Caco-2 (cell line): Measurements from ENCODE around the gene GALK1. TPM values are rescaled to one million over a fixed set of nuclear protein-coding genes. Genes with fewer than 3 reads are reported as not detected.

Source experiments
- BruUV-seq: library from RNA; stranded (reverse); fragments of 400-500 nt; replicated peaks from 2 replicates; lab custom pipeline; 2021; lab: Mats Ljungman, UMichigan
- CTCF ChIA-PET: fragments of 300-600 bp; sonication (Branson Sonifier 250); formaldehyde crosslinking; loops from one replicate; lab custom pipeline; 2022; ENCODE audit warnings: antibody characterized with exemption; lab: Charles Lee
- POLR2A ChIA-PET: fragments of 300-600 bp; sonication (Branson Sonifier 250); formaldehyde crosslinking; loops from one replicate; lab custom pipeline; 2022; ENCODE audit warnings: antibody characterized with exemption; lab: Charles Lee
- DNase-seq, 2 experiments: peaks; one replicate each; pipeline versions ENCODE4 v3.0.0 to v3.0.0-alpha.2; 2020 to 2022
- H3K27me3 ChIP-seq: replicated peaks from 2 replicates; pipeline ENCODE4 v1.6.0; 2011; ENCODE audit warnings: low read length; ENCODE audit not compliant: control insufficient read depth, insufficient read depth
- H3K36me3 ChIP-seq: 2 replicates; pipeline ENCODE4 v1.5.1; 2011; ENCODE audit warnings: low read length; ENCODE audit not compliant: control insufficient read depth, insufficient read depth
- H3K4me1 ChIP-seq: fragments of 250-450 bp; sonication (Bioruptor Pico); 2 replicates; pipeline ENCODE4 v1.5.1; 2020; ENCODE audit warnings: mild to moderate bottlenecking
- H3K4me3 ChIP-seq: 2 replicates; pipeline ENCODE4 v1.5.1; 2011; ENCODE audit warnings: low read depth, mild to moderate bottlenecking, control low read depth, low read length
- H3K9me3 ChIP-seq: fragments of 250-450 bp; sonication (Bioruptor Pico); 2 replicates; pipeline ENCODE4 v1.5.1; 2020; ENCODE audit warnings: mild to moderate bottlenecking, moderate library complexity
- H3K27ac Mint-ChIP-seq: one replicate; pipeline ENCODE4 v1.8.0; 2022; ENCODE audit warnings: mixed read lengths; ENCODE audit not compliant: unreplicated experiment
- H3K27me3 Mint-ChIP-seq: one replicate; pipeline ENCODE4 v1.8.0; 2022; ENCODE audit warnings: mixed read lengths; ENCODE audit not compliant: insufficient read depth, unreplicated experiment
- H3K36me3 Mint-ChIP-seq: one replicate; pipeline ENCODE4 v1.8.0; 2022; ENCODE audit warnings: mild to moderate bottlenecking, mixed read lengths; ENCODE audit not compliant: insufficient read depth, unreplicated experiment
- H3K4me1 Mint-ChIP-seq: one replicate; pipeline ENCODE4 v1.8.0; 2022; ENCODE audit warnings: low read depth, mixed read lengths; ENCODE audit not compliant: unreplicated experiment
- H3K4me3 Mint-ChIP-seq: one replicate; pipeline ENCODE4 v1.8.0; 2022; ENCODE audit warnings: mild to moderate bottlenecking, moderate library complexity, mixed read lengths; ENCODE audit not compliant: unreplicated experiment
- H3K9me3 Mint-ChIP-seq: one replicate; pipeline ENCODE4 v1.8.0; 2022; ENCODE audit warnings: mixed read lengths; ENCODE audit not compliant: unreplicated experiment
- intact Hi-C: fragments of 100-400 bp; cut with micrococcal nuclease; formaldehyde crosslinking; loops from one replicate; pipeline ENCODE4 v1.10.0; 2022; ENCODE audit not compliant: unreplicated experiment
- total RNA-seq: library from RNA; stranded (reverse); gene quantifications from 2 replicates; pipeline ENCODE4 v1.2.3, GENCODE V29; 2022
- TF ChIP-seq, protein P1 (sequence below), 2 experiments: fragments of 200-600 bp in 1 of 2; IDR thresholded peaks; 1 replicate in 1 of 2; 2 replicates in 1 of 2; pipeline versions ENCODE4 v1.5.1 to v1.8.0; 2011 to 2022; ENCODE audit warnings: antibody characterized with exemption in 1 of 2, control low read depth in 1 of 2, inconsistent platforms in 1 of 2, low read depth in 1 of 2, low read length in 1 of 2, mild to moderate bottlenecking in 1 of 2, moderate library complexity in 1 of 2; ENCODE audit not compliant: insufficient read depth in 1 of 2, severe bottlenecking in 1 of 2, unreplicated experiment in 1 of 2

Gene GALK1
- total RNA-seq, 1 experiment from 2014 or later, result 41.1 TPM

- Mint-ChIP-seq H3K4me3 (no peak overlapping the region), H3K9me3 (no peaks in the 10 kb centered on the region), H3K36me3 (peaks cover 19% of the 10 kb centered on the region), H3K4me1 (no peaks in the 10 kb centered on the region), H3K27me3 (no peaks in the 10 kb centered on the region), H3K27ac (no peak overlapping the region)
- ChIA-PET POLR2A (interaction anchor here (1.0 kb wide), 1 partner anchor 23 kb away, joined by 16 read pairs; the partner anchor contains the start of gene ITGB4), CTCF (interaction anchor here (0.7 kb wide), 2 partner anchors 385 to 438 kb away, joined by 6 to 8 read pairs; no protein-coding TSS in a partner anchor)
- Histone ChIP-seq H3K9me3 (no peaks in the 10 kb centered on the region), H3K4me3 (no peak overlapping the region), H3K4me1 (no peaks in the 10 kb centered on the region), H3K27me3 (no peaks in the 10 kb centered on the region), H3K36me3 (no peaks in the 10 kb centered on the region)
- intact Hi-C loops, result no loop called here
- TF ChIP-seq, protein P1, sequence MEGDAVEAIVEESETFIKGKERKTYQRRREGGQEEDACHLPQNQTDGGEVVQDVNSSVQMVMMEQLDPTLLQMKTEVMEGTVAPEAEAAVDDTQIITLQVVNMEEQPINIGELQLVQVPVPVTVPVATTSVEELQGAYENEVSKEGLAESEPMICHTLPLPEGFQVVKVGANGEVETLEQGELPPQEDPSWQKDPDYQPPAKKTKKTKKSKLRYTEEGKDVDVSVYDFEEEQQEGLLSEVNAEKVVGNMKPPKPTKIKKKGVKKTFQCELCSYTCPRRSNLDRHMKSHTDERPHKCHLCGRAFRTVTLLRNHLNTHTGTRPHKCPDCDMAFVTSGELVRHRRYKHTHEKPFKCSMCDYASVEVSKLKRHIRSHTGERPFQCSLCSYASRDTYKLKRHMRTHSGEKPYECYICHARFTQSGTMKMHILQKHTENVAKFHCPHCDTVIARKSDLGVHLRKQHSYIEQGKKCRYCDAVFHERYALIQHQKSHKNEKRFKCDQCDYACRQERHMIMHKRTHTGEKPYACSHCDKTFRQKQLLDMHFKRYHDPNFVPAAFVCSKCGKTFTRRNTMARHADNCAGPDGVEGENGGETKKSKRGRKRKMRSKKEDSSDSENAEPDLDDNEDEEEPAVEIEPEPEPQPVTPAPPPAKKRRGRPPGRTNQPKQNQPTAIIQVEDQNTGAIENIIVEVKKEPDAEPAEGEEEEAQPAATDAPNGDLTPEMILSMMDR (IDR thresholded peaks at IDR 0.05; ENCODE audit: insufficient read depth in 1 of 2, low read depth in 1 of 2, low read length in 1 of 2, severe bottlenecking in 1 of 2, unreplicated experiment in 1 of 2), result no peak
- DNase-seq, result no peak
- no TSS peak for BruUV-seq
These were observed 21.3 kb downstream of the GALK1 start for GRCh38 chr17:75743625-75744206.

DNA sequence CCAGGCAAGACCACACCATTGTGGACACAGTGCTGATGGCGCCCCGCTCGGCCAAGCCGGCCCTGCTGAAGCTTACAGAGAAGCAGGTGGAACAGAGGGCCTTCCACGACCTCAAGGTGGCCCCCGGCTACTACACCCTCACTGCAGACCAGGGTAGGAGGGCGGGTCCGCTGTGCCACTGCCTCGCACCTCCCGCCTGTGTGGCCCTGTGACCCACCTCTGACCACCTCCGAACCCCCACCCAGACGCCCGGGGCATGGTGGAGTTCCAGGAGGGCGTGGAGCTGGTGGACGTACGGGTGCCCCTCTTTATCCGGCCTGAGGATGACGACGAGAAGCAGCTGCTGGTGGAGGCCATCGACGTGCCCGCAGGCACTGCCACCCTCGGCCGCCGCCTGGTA lies 22.7 kb downstream of the GALK1 start:
- H3K27ac Mint-ChIP-seq, result no peak overlapping the region
- H3K27me3 Mint-ChIP-seq, result no peaks in the 10 kb centered on the region
- intact Hi-C loops, result no loop called here

GRCh38 chr17:75740631-75741077 lies 24.3 kb downstream of the GALK1 start:
- no peaks in the 10 kb centered on the region for H3K4me1 ChIP-seq
- Mint-ChIP-seq H3K9me3 (no peaks in the 10 kb centered on the region), H3K4me1 (no peaks in the 10 kb centered on the region), H3K36me3 (peaks cover 12% of the 10 kb centered on the region), H3K4me3 (no peak overlapping the region), H3K27me3 (no peaks in the 10 kb centered on the region), H3K27ac (no peak overlapping the region)
- ChIA-PET POLR2A (no interaction called here), CTCF (no interaction called here)
- intact Hi-C loops, result no loop called here
- no TSS peak for BruUV-seq
- TF ChIP-seq, protein P1 (IDR thresholded peaks at IDR 0.05; ENCODE audit: insufficient read depth in 1 of 2, low read depth in 1 of 2, low read length in 1 of 2, severe bottlenecking in 1 of 2, unreplicated experiment in 1 of 2), result no peak
- no peak overlapping the region for H3K4me3 ChIP-seq
- H3K27me3 ChIP-seq, result no peaks in the 10 kb centered on the region
- H3K36me3 ChIP-seq, result no peaks in the 10 kb centered on the region
- DNase-seq, result no peak
- H3K9me3 ChIP-seq, result no peaks in the 10 kb centered on the region

More for the DNA sequence above, 22.7 kb downstream of the GALK1 start:
- TF ChIP-seq, protein P1 (IDR thresholded peaks at IDR 0.05; ENCODE audit: insufficient read depth in 1 of 2, low read depth in 1 of 2, low read length in 1 of 2, severe bottlenecking in 1 of 2, unreplicated experiment in 1 of 2), result no peak
- CTCF ChIA-PET, result interaction anchor here (0.6 kb wide), 2 partner anchors 24 to 57 kb away, joined by 3 to 5 read pairs; no protein-coding TSS in a partner anchor
- Histone ChIP-seq H3K36me3 (no peaks in the 10 kb centered on the region), H3K9me3 (no peaks in the 10 kb centered on the region), H3K4me3 (no peak overlapping the region), H3K27me3 (no peaks in the 10 kb centered on the region), H3K4me1 (no peaks in the 10 kb centered on the region)
- no peaks in the 10 kb centered on the region for H3K4me1 Mint-ChIP-seq
- H3K9me3 Mint-ChIP-seq, result no peaks in the 10 kb centered on the region
- DNase-seq, result no peak
- peaks cover 6% of the 10 kb centered on the region for H3K36me3 Mint-ChIP-seq
- H3K4me3 Mint-ChIP-seq, result no peak overlapping the region
- no TSS peak for BruUV-seq
- POLR2A ChIA-PET, result no interaction called here
